OCI-LY7 (cell line): ENCODE data around the gene CLEC3B. TPM values are rescaled to one million over a fixed set of nuclear protein-coding genes. Genes with fewer than 3 reads are reported as not detected.

Experiments used
- BruUV-seq: library from RNA; stranded (reverse); fragments of 400-500 nt; replicated peaks from 2 replicates; lab custom pipeline; 2021; lab: Mats Ljungman, UMichigan
- CTCF ChIA-PET: fragments of 300-600 bp; sonication (Branson Sonifier 250); formaldehyde crosslinking; loops from one replicate; lab custom pipeline; 2022; ENCODE audit warnings: antibody characterized with exemption; ENCODE audit not compliant: unreplicated experiment; lab: Charles Lee
- POLR2A ChIA-PET: fragments of 300-600 bp; sonication (Branson Sonifier 250); formaldehyde crosslinking; loops from one replicate; lab custom pipeline; 2022; ENCODE audit warnings: antibody characterized with exemption; lab: Charles Lee
- DNase-seq: peaks from one replicate; pipeline ENCODE4 v3.0.0-alpha.2; 2015; ENCODE audit warnings: low spot score
- H2AFZ ChIP-seq: fragments of 200-600 bp; sonication (generic), shearing (Covaris generic); 2 replicates; pipeline ENCODE4 v1.6.1; 2014; ENCODE audit warnings: mild to moderate bottlenecking, antibody characterized with exemption, low read length, moderate library complexity
- H3K27ac ChIP-seq: fragments of 200-600 bp; sonication (generic); 2 replicates; pipeline ENCODE4 v1.5.1; 2014; ENCODE audit warnings: mixed run types, low read depth, mild to moderate bottlenecking, moderate library complexity, low read length, inconsistent platforms; ENCODE audit not compliant: poor library complexity, severe bottlenecking
- H3K36me3 ChIP-seq: fragments of 200-600 bp; sonication (generic); 2 replicates; pipeline ENCODE4 v1.6.1; 2014; ENCODE audit warnings: mild to moderate bottlenecking, antibody characterized with exemption, low read length, moderate library complexity, mixed read lengths; ENCODE audit not compliant: insufficient read depth
- H3K4me1 ChIP-seq: fragments of 200-600 bp; sonication (generic); 2 replicates; pipeline ENCODE4 v1.5.1; 2014; ENCODE audit warnings: mild to moderate bottlenecking, low read length; ENCODE audit not compliant: insufficient read depth, poor library complexity, severe bottlenecking
- H3K4me2 ChIP-seq: fragments of 200-600 bp; sonication (generic); 2 replicates; pipeline ENCODE4 v1.6.1; 2014; ENCODE audit warnings: mild to moderate bottlenecking, low read length
- H3K4me3 ChIP-seq: fragments of 200-600 bp; sonication (generic); 2 replicates; pipeline ENCODE4 v1.5.1; 2014; ENCODE audit warnings: mild to moderate bottlenecking, low read depth, low read length; ENCODE audit not compliant: poor library complexity, severe bottlenecking
- H3K79me2 ChIP-seq: fragments of 200-600 bp; sonication (generic); 2 replicates; pipeline ENCODE4 v1.6.1; 2016; ENCODE audit warnings: low read depth, mild to moderate bottlenecking, low read length, moderate library complexity, mixed read lengths; ENCODE audit not compliant: insufficient read depth
- H3K9me2 ChIP-seq: fragments of 200-600 bp; sonication (generic); 2 replicates; pipeline ENCODE4 v1.6.1; 2016; ENCODE audit warnings: mild to moderate bottlenecking, low read length, mixed read lengths; ENCODE audit not compliant: insufficient read depth
- H3K9me3 ChIP-seq: fragments of 200-600 bp; sonication (generic); 2 replicates; pipeline ENCODE4 v1.6.1; 2014; ENCODE audit warnings: mild to moderate bottlenecking, mixed run types, low read length, mixed read lengths
- H4K20me1 ChIP-seq: fragments of 200-600 bp; sonication (generic); 2 replicates; pipeline ENCODE4 v1.6.1; 2014; ENCODE audit warnings: mild to moderate bottlenecking, antibody characterized with exemption, low read length, moderate library complexity, mixed read lengths; ENCODE audit not compliant: insufficient read depth
- CTCF ChIP-seq: fragments of 200-600 bp; sonication (generic); conservative IDR thresholded peaks from 2 replicates; pipeline ENCODE4 v1.5.1; 2014; ENCODE audit warnings: mild to moderate bottlenecking, antibody characterized with exemption, low read length, moderate library complexity, mixed read lengths
- EZH2phosphoT487 ChIP-seq: fragments of 200-600 bp; sonication (generic); IDR thresholded peaks from 2 replicates; pipeline ENCODE4 v1.6.1; 2018; ENCODE audit warnings: low read depth, borderline replicate concordance, mild to moderate bottlenecking, mixed run types, antibody characterized with exemption, low read length, moderate library complexity, mixed read lengths
- intact Hi-C: fragments of 100-400 bp; cut with micrococcal nuclease; formaldehyde crosslinking; loops from one replicate; pipeline ENCODE4 v1.10.0; 2022; ENCODE audit not compliant: unreplicated experiment
- total RNA-seq, 2 experiments: library from RNA; depleted of rRNA in 1 of 2; stranded (reverse); fragments of >200 nt in 1 of 2; shearing (Covaris generic) in 1 of 2; gene quantifications; 2 replicates each; pipeline ENCODE4 v1.2.3, GENCODE V29; 2014 to 2022

CLEC3B gene
- total RNA-seq, 2 experiments from 2014 or later, result 1.3 TPM; not detected in 1

- no peak for TF ChIP-seq CTCF
- no peak for TF ChIP-seq EZH2phosphoT487
- ChIA-PET CTCF (no interaction called here), POLR2A (interaction anchor here (1.0 kb wide), 1 partner anchor 10 kb away, joined by 3 read pairs; no protein-coding TSS in a partner anchor)
- DNase-seq, result no peak
- Histone ChIP-seq H3K9me2 (no peaks in the 10 kb centered on the region), H4K20me1 (no peaks in the 10 kb centered on the region), H3K4me1 (peaks cover 2% of the 10 kb centered on the region), H3K9me3 (no peaks in the 10 kb centered on the region), H3K79me2 (no peaks in the 10 kb centered on the region), H3K4me3 (no peak overlapping the region), H2AFZ (no peak overlapping the region), H3K4me2 (no peak overlapping the region), H3K36me3 (peaks cover 98% of the 10 kb centered on the region), H3K27ac (no peak overlapping the region)
- BruUV-seq, result no TSS peak
- intact Hi-C loops, result no loop called here
These were observed 25.3 kb upstream of the CLEC3B start for GRCh38 chr3:45000823-45001222.

DNA sequence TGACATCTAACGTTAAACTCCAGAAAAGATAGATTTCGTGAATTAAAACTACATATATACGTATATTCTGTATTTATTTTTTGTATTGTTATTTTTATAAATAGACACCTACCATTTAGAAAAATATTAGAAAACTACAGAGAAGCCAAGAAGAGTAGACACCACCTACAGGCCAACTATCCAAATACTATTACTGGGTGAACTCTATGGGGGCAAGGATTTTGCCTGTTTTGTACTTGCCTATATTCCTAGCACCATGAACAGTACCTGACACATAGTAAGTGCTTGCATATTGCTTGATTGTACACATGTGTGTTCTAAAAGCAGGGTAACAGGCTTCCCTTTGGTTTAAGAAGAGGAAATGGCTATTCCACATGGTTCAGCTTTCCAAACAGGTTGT lies 24.4 kb upstream of the CLEC3B start:
- no peak for DNase-seq
- H4K20me1 ChIP-seq, result no peaks in the 10 kb centered on the region
- H3K4me1 ChIP-seq, result peaks cover 2% of the 10 kb centered on the region
- H2AFZ ChIP-seq, result no peak overlapping the region
- no TSS peak for BruUV-seq
- no peak overlapping the region for H3K4me2 ChIP-seq
- no peak overlapping the region for H3K4me3 ChIP-seq
- ChIA-PET POLR2A (interaction anchor here (1.0 kb wide), 1 partner anchor 11 kb away, joined by 3 read pairs; no protein-coding TSS in a partner anchor), CTCF (no interaction called here)
- no peak overlapping the region for H3K27ac ChIP-seq
- intact Hi-C loops, result no loop called here
- H3K79me2 ChIP-seq, result no peaks in the 10 kb centered on the region
- no peaks in the 10 kb centered on the region for H3K9me2 ChIP-seq
- H3K9me3 ChIP-seq, result no peaks in the 10 kb centered on the region
- TF ChIP-seq CTCF (peak; percentile 40; the same call in 1 of the 2 replicates), EZH2phosphoT487 (no peak)
- H3K36me3 ChIP-seq, result peaks cover 90% of the 10 kb centered on the region

DNA sequence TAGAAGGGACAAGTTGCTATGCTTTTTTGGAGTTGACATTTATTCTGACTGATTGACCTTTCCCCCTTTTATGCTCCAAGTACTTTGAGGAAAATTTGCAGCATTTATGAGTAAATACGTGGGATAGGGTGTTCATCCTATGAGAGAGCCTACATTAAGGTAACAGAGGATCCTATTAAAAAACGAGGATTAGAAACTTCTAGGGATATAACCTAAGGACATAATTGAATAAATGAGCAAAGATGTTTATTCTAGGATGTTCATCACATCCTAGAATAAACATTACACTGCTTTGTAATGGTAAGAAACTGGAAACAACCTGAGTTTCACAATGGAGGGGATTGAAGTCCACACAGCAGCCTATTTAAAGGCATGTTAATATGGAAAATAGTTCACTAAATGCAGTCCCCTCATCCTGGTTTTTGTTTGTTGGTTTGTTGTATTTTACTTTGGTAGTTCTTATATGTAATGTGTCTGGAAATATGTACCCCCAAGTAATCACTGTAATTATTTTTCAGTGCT lies 23.9 kb upstream of the CLEC3B start:
- intact Hi-C loops, result no loop called here
- ChIA-PET POLR2A (no interaction called here), CTCF (no interaction called here)
- Histone ChIP-seq H3K9me3 (no peaks in the 10 kb centered on the region), H3K36me3 (peaks cover 90% of the 10 kb centered on the region), H3K27ac (no peak overlapping the region), H3K4me1 (peaks cover 2% of the 10 kb centered on the region), H4K20me1 (no peaks in the 10 kb centered on the region), H3K4me3 (no peak overlapping the region), H3K79me2 (no peaks in the 10 kb centered on the region), H3K9me2 (no peaks in the 10 kb centered on the region), H3K4me2 (no peak overlapping the region), H2AFZ (no peak overlapping the region)
- TF ChIP-seq EZH2phosphoT487 (no peak), CTCF (no peak)
- no TSS peak for BruUV-seq
- DNase-seq, result no peak
